ENCODE data around the gene ATP10D. TPM values are rescaled to one million over a fixed set of nuclear protein-coding genes. Genes with fewer than 3 reads are reported as not detected.

The ATP10D gene
- total RNA-seq, 1 experiment from 2014 or later: 3.8 TPM

DNA sequence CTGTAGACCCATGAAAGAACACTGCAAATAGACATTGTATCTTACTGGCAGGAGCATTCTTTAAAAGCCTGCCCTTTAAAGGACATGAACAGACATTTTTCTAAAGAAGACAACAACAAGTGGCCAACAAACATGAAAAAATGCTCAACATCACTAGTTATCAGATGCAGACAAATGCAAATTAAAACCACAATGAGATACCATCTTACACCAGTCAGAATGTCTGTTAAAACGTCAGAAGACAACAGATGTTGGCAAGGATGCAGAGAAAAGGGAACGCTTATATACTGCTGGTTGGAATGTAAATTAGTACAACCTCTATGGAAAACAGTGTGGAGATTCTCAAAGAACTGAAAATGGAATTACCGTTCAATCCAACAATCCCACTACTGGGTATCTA is 77.2 kb downstream of the ATP10D start:
- H4K20me1 ChIP-seq (ENCODE audit: control insufficient read depth, insufficient read depth, insufficient read length): no peaks in the 10 kb centered on the region
- no peak overlapping the region for H3K23ac ChIP-seq (ENCODE audit: insufficient read length, low read depth, low read length)
- no peak overlapping the region for H3K14ac ChIP-seq (ENCODE audit: insufficient read depth, low read length)
- no peak overlapping the region for H3K4ac ChIP-seq (ENCODE audit: low read depth, low read length)
- H2BK20ac ChIP-seq (ENCODE audit: low read depth, low read length, poor library complexity, severe bottlenecking): no peak overlapping the region
- H3K9me3 Mint-ChIP-seq: no peaks in the 10 kb centered on the region
- H3K4me1 Mint-ChIP-seq: peaks cover 0 to 4% of the 10 kb centered on the region in 2 experiments; a peak in 2 of 4 replicates
- H3K4me2 ChIP-seq (ENCODE audit: insufficient read depth, insufficient read length, low read length): no peak overlapping the region
- no peak overlapping the region; a peak in 1 of 7 replicates for H3K27ac Mint-ChIP-seq
- H2BK120ac ChIP-seq (ENCODE audit: low read depth, low read length, poor library complexity, severe bottlenecking): no peak overlapping the region
- H3K18ac ChIP-seq (ENCODE audit: insufficient read length, low read depth, low read length): no peak overlapping the region
- H2BK12ac ChIP-seq (ENCODE audit: insufficient read length, low read depth, low read length): no peak overlapping the region
- H3K27me3 Mint-ChIP-seq (ENCODE audit: low read depth): no peaks in the 10 kb centered on the region
- no peaks in the 10 kb centered on the region for H3K36me3 Mint-ChIP-seq (ENCODE audit: insufficient read depth in 1 of 3, low read depth in 3 of 3)
- no peak overlapping the region for H3K56ac ChIP-seq (ENCODE audit: insufficient read length, low read depth, low read length)
- WGBS (ENCODE audit: extremely low coverage, insufficient read length, low lambda C conversion rate): no CpG with 5 or more reads among the region's 3 CpGs
- no peaks in the 10 kb centered on the region for H3K79me2 ChIP-seq (ENCODE audit: insufficient read depth, low read length)
- no peak overlapping the region for H3T11ph ChIP-seq (ENCODE audit: low read length)
- H3K9ac ChIP-seq (ENCODE audit: extremely low read depth, insufficient read length, low read length): no peak overlapping the region
- no peaks in the 10 kb centered on the region for H3K79me1 ChIP-seq (ENCODE audit: insufficient read depth, low read depth, low read length, poor library complexity, severe bottlenecking)
- H2BK5ac ChIP-seq (ENCODE audit: insufficient read length, low read length): no peak overlapping the region
- H3K4me1 ChIP-seq (ENCODE audit: insufficient read depth, low read length): no peaks in the 10 kb centered on the region
- no peaks in the 10 kb centered on the region for H3K27me3 ChIP-seq (ENCODE audit: insufficient read depth, low read length)
- no peak overlapping the region for H2AFZ ChIP-seq (ENCODE audit: low read length)
- no peak overlapping the region for H4K8ac ChIP-seq (replicated peaks; ENCODE audit: insufficient read length, low read depth, low read length)
- H3K23me2 ChIP-seq (ENCODE audit: insufficient read length, low read depth, low read length, poor library complexity, severe bottlenecking): no peaks in the 10 kb centered on the region
- H3K27ac ChIP-seq (ENCODE audit: insufficient read length, low read depth, low read length): no peak overlapping the region
- no peak for DNase-seq
- no peak overlapping the region for H3K4me3 Mint-ChIP-seq
- no peaks in the 10 kb centered on the region for H3K9me3 ChIP-seq (ENCODE audit: control insufficient read depth, low read depth, low read length)
- TF ChIP-seq, protein P1, sequence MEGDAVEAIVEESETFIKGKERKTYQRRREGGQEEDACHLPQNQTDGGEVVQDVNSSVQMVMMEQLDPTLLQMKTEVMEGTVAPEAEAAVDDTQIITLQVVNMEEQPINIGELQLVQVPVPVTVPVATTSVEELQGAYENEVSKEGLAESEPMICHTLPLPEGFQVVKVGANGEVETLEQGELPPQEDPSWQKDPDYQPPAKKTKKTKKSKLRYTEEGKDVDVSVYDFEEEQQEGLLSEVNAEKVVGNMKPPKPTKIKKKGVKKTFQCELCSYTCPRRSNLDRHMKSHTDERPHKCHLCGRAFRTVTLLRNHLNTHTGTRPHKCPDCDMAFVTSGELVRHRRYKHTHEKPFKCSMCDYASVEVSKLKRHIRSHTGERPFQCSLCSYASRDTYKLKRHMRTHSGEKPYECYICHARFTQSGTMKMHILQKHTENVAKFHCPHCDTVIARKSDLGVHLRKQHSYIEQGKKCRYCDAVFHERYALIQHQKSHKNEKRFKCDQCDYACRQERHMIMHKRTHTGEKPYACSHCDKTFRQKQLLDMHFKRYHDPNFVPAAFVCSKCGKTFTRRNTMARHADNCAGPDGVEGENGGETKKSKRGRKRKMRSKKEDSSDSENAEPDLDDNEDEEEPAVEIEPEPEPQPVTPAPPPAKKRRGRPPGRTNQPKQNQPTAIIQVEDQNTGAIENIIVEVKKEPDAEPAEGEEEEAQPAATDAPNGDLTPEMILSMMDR (conservative IDR thresholded peaks at IDR 0.05): no peak
- H4K5ac ChIP-seq (ENCODE audit: insufficient read length, low read depth, low read length): no peak overlapping the region
- H4K91ac ChIP-seq (ENCODE audit: insufficient read length, low read depth, low read length): no peak overlapping the region
- no peak overlapping the region for H2AK5ac ChIP-seq (ENCODE audit: insufficient read length, low read length)
- no peak overlapping the region for H2BK15ac ChIP-seq (ENCODE audit: low read depth, low read length)
